SK-MEL-5 (cell line): ENCODE data around the gene SLC6A8. TPM values are rescaled to one million over a fixed set of nuclear protein-coding genes. Genes with fewer than 3 reads are reported as not detected.
A peak's percentile ranks its signal among the peaks of the same experiment; 100 is the strongest.
"Not testable (repeated sequence)": the region's sequence is repeated elsewhere in the genome, so short reads cannot be mapped to it uniquely, and the experiment has no call there.

ENCODE experiments used
- DNase-seq: peaks from one replicate; pipeline ENCODE4 v3.0.0-alpha.2; 2016; ENCODE audit warnings: low read depth, low spot score
- in situ Hi-C: cut with HindIII; loops from 2 replicates; pipeline ENCODE4 v1.10.0; 2016; ENCODE audit warnings: low sequenced_read_pairs, high pct_unique_total_duplicates, low pct_unique_long_range_greater_than_20kb
- total RNA-seq: library from RNA; depleted of rRNA; stranded (reverse); fragments of >200 nt; shearing (Covaris generic); gene quantifications from 2 replicates; pipeline ENCODE4 v1.2.3, GENCODE V29; 2014

SLC6A8 gene
- total RNA-seq, 1 experiment from 2014 or later = 48.1 TPM

DNA sequence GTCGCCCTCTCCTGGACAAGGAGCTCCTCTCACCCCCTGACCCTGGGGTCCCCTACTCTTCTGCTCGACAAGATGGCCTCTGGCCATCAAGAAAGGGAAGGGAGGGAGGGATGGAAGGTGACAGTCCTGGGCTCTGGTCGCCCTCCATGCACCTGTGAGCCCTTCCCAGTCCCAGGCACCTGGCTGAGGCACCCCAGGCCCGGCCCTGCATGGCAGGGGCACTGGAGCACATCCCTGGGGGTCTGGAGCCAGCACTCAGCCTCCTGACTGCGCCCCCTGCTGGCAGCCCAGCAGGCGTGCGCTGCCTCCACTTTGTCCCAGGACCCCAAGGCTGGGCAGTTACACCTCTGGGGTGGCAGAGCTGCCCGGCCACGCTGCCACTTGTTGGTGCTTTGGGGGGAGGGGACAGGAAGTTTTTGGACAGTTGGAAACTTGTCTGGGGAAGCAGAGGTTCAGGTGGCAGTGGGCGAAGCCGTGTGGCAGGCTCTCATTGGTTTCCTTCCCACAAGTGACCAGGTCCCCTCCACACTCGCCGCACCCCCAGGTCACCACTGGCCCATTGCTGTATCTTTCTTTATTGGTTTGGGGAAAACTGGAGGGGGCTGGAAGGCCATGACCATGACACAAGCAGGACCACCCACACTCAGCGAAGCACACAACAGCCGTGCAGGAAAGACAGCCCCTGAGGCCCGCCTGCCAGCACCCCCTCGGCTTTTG is 18.4 kb upstream of the SLC6A8 start:
- DNase-seq = peak; percentile 44
- in situ Hi-C loops = no loop called here

DNA sequence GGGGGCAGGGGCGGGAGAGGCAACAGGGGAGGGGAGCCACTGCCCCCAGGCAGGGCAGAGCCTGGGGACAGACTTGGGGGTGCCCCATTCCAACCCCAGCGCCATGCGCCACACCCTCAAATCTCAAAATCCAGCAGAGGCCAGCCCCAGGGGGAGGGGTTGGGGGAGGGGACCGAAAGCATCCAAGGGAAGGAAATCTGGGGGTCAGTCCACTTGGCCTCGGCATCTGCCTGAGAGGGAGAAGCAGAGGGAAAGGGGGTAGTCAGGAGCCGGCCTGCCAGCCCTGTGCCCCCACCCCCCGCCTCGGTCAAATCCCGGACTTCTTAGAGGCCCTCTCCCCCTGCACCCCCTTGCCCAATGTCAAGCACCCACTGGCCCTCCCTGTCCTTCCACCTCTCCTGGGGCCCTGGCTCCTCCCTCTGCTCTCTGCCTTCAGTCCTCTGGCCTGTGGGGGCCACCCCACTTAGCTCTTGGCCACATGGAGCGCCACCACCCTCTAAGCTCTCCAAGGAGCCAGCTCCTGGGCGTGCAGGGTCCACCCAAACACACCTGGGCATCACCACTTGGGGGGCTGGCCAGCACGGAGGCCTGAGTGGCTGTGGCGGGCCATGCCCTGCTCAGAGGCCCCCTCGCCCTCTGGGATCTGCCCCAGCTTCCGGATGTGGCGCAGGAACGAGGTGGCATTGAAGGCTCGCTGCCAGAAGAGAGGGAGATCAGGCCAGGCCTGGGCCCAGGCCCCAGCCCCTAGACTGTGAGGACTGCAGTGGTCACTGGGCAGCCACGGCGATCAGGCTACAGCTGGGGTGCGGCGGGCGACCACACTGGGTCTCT is 17.6 kb upstream of the SLC6A8 start:
- in situ Hi-C loops = no loop called here

DNA sequence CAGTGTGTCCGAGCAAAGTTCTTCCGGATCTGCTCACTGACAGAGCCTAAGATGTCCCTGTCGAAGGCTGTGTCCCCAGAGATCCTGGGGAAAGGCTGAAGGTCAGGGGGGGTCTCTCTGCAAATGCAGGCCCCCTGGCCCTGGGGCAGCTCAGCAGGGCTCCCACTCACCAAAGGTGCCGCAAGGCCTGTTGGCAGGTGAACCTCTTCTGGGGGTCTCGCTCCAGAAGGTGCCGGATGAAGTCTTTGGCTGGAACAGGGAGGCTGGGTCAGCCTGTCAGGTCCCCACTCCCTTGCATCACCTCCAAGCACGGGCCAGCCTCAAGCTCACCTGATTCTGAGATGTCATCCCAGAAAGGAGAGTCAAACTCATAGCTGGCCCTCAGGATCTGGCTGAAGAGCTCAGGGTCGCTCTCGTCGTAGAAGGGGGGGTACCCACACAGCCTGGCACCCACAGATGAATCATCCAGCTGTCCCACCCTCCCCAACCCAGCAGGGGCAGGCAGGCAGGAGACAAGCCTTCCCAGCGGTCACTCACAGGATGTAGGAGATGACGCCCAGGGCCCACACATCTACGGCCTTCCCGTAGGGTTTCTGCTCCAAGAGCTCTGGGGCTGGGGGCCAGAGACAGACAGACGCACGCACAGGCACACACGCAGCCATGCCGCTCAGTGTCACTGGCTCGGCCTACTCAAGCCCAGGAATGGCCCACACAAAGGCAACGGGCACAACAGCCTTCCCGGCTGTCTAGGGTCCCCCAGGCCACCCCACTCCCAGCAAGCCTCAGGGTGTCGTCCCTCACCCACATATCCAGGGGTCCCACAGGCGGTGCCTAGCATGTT is 16.8 kb upstream of the SLC6A8 start:
- in situ Hi-C loops = no loop called here
- no peak for DNase-seq

More for the DNA sequence above, 17.6 kb upstream of the SLC6A8 start:
- DNase-seq = no peak

DNA sequence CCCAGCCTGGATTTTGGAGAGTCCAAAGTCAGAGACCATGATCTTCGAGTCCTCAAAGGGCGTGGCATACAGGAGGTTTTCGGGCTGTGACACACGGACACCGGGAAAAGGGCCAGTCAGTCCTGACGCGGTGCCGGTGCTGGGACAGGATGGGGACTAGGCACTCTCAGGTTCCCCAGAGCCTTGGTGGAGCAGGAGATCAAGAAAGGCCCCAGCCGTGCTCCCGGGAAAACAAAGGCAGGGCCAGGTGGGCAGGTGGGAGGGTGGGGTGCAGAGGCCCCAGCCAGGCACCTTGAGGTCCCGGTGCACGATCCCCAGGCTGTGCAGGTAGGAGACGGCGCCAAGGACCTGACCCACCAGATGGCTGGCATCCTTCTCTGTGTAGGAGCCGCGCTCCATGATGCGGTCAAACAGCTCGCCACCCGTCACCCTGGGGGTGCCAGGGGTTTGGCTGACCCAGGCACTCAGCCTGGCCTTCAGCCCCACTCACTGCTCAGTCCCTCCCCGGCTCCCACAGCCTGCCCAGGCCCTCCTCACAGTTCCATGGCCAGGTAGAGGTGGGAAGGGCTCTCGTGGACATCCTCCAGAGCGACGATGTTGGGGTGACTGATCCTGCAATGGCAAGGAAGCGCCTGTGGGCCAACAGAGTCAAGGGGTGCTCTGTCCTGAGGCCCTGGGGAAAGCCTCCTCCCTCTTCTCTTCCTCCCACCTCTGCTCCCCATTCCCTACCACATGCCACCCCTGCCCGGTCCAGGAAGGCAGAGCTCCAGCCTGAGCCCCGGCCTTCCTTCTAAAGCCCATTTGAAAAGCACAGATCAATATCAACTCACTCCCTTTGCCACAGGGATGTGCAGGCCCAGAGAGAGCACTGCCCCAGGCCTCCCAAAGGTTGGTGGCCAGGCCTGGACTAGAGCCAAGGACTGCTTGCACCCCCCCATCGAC is 15.9 kb upstream of the SLC6A8 start:
- no peak for DNase-seq
- in situ Hi-C loops = no loop called here

DNA sequence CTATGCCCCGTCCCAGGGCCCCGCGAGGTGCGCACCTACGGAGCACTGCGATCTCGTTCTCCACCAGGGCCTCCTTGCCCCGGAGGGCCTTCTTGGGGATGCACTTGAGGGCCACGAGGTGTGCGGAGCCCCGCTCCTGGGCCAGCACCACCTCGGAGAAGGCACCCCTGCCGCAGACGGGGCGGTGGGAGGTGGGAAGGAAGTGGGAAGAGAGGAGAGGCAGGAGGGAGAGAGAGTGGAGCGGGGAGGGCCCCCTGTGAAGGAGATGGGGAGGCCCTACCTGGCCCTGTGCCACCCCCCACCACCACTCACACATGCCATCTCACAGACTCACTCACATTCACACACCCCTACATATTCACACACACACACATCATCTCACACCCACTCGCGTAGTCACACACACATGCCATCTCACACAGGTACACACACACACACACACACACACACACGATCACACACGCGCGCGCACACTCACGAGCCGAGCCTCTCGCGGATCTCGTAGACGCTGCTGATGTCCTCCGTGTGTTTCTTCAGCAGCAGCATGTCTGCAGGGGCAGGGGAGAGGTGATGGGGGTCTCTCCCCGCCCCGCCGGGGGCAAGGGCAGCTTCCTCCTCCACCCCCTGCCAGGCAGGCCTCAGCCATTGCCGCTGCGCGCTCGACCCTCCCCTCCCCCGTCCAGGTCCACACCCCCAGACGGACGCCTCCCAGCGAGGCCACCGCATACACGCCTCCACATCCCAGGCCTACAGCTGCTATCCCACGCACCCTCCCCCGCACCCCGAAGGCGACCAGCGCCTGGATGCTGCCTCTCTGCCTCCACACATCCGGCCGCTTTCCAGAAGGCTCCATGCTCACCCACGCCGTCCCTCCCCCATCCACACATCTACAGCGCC is 14.9 kb upstream of the SLC6A8 start:
- in situ Hi-C loops = no loop called here
- no peak for DNase-seq

DNA sequence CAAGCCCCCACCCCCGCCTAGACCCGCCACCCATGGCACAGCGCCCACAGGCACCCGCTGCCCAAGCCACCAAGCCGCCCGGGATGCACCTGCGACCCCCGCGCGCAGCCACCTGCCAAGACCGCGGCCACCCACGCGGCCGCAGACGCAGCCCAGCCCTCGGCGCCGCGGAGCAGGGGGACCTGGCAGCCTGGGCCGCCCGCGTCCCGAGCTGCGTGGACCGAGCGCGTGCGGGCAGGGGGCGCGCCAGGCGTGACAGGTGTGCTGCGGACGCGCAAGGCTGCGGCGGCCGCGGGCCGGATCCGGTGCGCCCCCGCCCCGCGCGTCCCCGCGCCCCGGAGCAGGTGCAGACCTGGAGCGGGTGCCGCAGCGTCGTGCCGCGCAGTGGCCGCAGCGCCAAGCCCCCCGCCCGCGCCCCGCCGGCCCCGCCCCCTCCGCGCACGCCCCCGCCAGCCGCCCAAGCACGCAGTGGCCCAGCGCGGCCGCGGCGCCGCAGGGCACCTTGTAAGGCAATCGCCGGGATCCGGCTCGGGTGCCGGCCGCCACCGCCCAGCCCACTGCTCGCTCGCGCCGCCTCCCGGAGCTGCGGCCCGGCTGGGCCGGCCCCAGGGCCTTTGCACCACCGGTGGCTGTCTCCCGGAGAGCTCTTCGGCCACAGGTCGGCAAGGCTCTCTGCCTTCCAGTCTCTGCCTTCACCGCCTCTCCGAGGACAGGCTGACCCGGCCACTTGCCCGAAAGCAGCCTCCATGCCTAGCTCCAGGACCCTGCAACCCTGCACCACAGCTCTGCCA is 14.1 kb upstream of the SLC6A8 start, which contains the start of gene PNCK:
Gene PNCK, minus strand, starts transcription at position 386 of the 791 bp plus-strand sequence. CDS start 737 bp downstream, outside the sequence.
- no peak for DNase-seq
- in situ Hi-C loops = no loop called here

DNA sequence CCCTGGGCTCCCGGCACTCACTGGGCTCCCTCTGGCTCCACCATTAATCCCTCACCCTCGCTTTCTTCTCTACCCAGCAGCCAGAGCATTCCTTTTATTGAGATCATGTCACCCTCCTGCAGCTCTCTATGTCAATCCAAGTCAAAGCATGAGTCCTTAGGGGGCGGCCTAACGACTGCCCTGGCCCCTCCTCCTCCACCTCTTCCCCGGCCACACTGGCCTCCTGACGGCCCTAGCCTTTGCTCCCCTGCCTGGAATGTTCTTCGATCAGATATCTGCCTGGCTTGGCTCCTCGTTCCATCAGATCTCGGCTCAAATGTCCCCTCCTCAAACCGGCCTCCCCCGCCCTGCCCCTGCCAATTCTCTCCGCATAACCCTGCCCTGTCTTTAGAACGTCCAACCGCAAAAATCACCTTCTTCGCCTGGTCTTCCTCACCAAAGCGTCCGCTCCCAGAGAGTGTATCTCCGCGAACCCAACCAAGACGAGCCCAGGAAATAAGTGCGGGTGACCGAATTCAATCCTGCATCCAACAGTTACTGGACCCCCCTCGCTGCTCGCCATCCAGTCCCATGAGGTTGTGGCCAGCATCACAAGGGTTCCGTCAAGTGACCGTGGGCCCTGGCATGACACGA is 13.4 kb upstream of the SLC6A8 start:
- in situ Hi-C loops = no loop called here
- no peak for DNase-seq

DNA sequence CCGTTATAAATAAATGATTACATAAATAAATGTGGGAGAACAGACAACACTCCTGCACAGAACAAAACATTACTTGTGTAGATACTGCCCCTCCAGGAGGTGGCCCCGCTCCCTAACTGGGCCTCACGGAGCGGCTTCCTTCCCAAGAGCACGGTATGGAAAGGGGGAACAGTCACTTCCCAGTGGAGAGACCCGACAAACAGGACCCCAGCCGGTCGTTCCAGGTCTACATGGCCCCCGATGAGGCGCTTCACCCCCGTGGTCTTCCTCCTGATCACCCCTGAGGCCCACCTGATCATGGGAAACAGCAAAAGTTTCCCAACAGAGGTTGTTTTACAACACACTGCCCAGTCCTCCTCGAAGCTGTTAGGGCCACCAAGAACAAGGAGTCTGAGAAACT is 6.6 kb upstream of the SLC6A8 start:
- in situ Hi-C loops = no loop called here
- DNase-seq = no peak

DNA sequence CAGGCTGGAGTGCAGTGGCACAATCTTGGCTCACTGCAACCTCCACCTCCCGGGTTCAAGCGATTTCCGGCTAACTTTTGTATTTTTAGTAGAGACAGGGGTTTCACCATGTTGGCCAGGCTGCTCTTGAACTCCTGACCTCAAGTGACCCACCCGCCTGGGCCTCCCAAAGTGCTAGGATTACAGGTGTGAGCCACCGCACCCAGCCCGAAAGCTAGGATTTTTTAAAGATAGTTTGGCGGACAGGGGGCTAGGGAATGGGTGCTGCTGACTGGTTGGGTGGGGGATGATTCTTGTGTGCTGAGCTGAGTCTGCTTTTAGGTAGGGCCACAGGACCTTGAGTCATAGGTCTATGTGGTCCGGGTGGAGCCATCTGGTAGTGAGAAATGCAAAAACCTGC is 4.2 kb upstream of the SLC6A8 start:
- in situ Hi-C loops, DNase-seq: not testable (repeated sequence)

DNA sequence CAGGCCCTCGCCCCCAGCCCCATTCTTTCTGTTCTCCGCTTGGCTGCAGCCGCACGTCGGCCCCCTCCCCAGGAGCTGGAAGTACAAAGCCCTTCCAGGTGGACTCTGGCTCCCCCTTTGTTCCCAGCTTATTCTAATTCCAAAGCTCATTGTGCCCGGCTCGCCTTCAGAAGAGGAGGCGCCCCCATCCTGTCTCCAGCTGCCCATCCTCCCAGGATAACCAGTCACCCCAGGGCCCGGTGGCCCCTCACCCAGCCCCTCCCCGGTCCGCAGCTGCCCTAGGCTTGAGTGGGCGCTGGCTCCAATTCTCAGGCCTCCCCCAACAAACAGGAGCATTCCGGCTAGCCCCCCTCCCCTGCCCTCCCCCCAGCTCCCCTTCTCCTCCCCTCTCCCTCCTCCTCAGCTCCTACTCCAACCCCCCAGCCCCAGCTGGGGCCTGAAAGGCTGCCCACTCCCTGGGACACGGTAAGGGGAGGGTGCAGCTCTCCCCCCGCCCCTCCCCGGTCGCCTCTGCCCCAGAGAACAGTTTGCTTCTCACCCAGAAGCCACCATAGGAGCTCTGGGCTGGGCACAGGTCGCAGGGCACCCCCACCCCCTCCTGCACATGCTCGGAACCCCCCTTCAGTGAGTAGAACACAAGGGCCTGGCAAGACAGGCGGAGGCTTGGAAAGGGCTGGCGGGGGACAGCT is 3.1 kb upstream of the SLC6A8 start:
- in situ Hi-C loops = no loop called here

DNA sequence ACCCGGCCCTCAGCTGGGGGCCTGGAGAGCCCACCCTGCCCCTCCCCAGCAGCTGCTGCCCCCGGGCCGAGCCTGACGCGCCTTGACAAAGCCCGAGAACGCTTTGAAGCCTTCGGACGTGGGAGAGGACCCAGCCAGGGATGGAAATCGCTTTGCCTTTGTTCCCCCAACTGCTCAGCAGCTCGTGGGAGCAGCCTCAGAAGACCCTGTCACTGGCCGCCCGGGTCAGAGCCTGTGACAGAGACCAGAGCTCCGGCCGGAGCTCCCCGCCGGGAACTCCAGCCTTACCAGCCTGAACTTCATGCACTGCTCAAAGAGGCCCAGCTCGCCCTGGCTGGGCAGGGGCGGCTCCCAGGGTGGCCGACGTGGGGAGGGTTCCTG is 2.6 kb upstream of the SLC6A8 start:
- in situ Hi-C loops = no loop called here
- no peak for DNase-seq

More for the DNA sequence above, 3.1 kb upstream of the SLC6A8 start:
- no peak for DNase-seq

DNA sequence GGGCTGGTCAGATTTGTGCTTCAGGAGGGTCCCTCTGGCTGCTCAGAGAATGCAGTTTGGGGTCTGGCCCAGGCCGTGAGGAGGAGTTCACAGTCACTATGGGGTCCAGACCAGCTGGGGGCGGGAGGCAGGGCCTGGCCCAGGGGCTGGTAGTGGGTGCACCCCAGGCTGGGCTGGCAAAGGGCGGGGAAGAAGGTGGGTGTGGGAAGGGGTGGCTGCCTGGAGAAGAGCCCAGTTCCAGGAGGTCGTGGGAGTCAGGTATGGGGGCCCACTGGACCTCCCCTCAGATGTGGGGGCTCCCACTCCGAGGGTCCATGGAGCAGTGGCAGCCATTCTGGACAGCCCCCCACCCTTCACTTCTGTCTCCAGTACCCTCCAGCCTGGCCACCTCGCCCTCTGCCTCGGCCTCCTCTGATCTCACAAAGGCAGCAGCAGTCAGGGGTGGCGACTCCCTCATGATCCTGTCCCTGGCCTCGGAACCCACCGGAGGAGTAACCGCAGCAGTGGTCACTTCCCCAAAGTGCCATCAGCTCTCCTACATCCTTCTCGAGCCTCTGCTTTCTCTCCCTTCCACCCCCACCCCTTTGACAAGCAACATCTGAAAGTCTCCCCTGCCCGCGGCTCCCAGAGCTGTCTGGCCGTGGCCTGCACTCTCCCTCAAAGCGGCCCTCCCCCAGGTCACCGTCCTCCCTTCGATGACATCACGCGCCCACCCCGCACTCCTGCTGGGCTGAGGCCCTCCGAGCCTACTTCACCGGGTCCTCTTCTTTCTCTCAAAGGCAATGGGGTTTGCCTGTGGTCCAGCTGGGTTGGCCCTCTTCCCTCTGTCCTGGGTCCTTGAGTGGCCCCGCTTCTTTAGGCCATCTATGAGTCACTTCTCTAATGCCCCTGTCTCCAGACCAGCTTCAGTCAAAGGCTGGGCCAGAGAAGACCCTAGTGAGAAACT is 1.7 kb upstream of the SLC6A8 start:
- no peak for DNase-seq
- in situ Hi-C loops = no loop called here

DNA sequence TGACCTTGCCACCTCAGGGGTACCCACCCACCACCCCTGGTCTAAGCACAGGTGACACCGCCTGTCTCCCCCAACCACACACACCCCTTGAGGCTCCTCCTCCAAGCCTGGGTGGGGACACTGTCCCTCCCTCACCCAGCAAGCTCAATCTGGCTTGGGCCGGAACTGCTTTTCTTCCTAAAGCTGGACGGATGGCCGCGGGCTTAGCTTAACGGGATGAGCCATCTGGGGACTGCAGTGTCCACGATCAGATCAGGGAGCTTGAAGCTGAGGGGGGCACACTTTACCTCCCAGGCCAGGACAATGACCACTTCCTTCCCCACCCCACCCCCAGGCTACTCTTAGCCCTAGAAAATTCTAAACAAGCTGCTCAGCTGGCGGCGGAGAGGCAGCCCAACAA is 1.0 kb upstream of the SLC6A8 start:
- in situ Hi-C loops = no loop called here
- DNase-seq = no peak

DNA sequence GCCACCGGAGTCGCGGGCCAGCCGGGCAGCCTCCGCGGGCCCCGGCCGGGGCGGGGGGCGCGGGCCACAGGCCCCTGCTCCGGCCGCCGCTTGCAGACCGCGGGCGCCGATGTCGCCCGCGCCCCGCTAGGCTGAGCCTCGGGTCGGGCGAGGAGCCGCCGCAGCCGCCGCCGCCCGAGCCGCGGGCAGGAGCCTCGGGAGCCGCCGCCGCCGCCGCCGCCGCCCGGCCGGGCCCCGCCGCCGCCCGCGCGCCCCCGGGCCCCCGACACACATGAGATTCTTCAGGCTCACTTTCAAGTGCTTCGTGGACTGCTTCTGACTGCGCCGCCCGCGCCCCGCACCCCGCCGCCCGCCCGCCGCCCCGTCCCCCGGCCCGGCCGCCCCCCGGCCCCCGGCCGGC is 345 bp downstream of the SLC6A8 start:
- in situ Hi-C loops = no loop called here
- DNase-seq = no peak
